HepG2 (cell line): ENCODE data around the gene OBP2B. TPM values are rescaled to one million over a fixed set of nuclear protein-coding genes. Genes with fewer than 3 reads are reported as not detected.

Experiments
- ATAC-seq: fragments of 200-7000 bp; cut with Tn5 transposase; 3 replicates; pipeline ENCODE4 v1.9.1; 2020; ENCODE audit warnings: mild to moderate bottlenecking, moderate library complexity
- BruUV-seq: library from RNA; stranded (reverse); fragments of 400-500 nt; replicated peaks from 2 replicates; lab custom pipeline; 2021; lab: Mats Ljungman, UMichigan
- CTCF ChIA-PET: fragments of 300-600 bp; formaldehyde crosslinking; extraction: SDS; loops from one replicate; lab custom pipeline; 2021; ENCODE audit warnings: low total read pairs, inconsistent platforms, low intra/inter-chr PET ratio; lab: Yijun Ruan, JAX
- POLR2A ChIA-PET: fragments of 350-600 bp; sonication (Branson Sonifier 250); formaldehyde crosslinking; loops from one replicate; lab custom pipeline; 2020; ENCODE audit warnings: antibody characterized with exemption, inconsistent platforms; lab: Yijun Ruan, JAX
- DNase-seq: peaks from one replicate; pipeline ENCODE4 v3.0.0-alpha.2; 2015; ENCODE audit warnings: low spot score
- FAIRE-seq: peaks from 3 replicates; lab custom pipeline; 2011; peaks lifted over from hg19 to GRCh38; lab: Jason Lieb, UNC
- H2AFZ ChIP-seq: one replicate; pipeline ENCODE4 v1.6.1; 2011; ENCODE audit warnings: low read length, inconsistent platforms
- H3K27ac ChIP-seq: fragments of 300-600 bp; 3 replicates; pipeline ENCODE4 v1.8.0; 2011; ENCODE audit warnings: mixed run types, mild to moderate bottlenecking, mixed read lengths, low read length, inconsistent platforms; ENCODE audit not compliant: insufficient read depth; ENCODE audit errors: extremely low read length
- H3K27me3 ChIP-seq, 2 experiments: fragments of 200-600 bp in 1 of 2; 2 replicates in 1 of 2; 3 replicates in 1 of 2; pipeline versions ENCODE4 v1.6.0 to v1.8.0; 2011; ENCODE audit warnings: low read length in 2 of 2, mild to moderate bottlenecking in 2 of 2, moderate library complexity in 2 of 2, inconsistent platforms in 1 of 2; ENCODE audit not compliant: insufficient read depth in 2 of 2, control insufficient read depth in 1 of 2
- H3K36me3 ChIP-seq, 2 experiments: fragments of 200-600 bp in 1 of 2; replicated peaks in 1 of 2; 2 replicates in 1 of 2; 3 replicates in 1 of 2; pipeline versions ENCODE4 v1.5.1 to v1.8.0; 2011; ENCODE audit warnings: low read length in 2 of 2, inconsistent platforms in 1 of 2; ENCODE audit not compliant: insufficient read depth in 2 of 2, control insufficient read depth in 1 of 2
- H3K4me1 ChIP-seq: 2 replicates; pipeline ENCODE4 v1.5.1; 2012; ENCODE audit warnings: low read length, inconsistent platforms; ENCODE audit not compliant: insufficient read depth
- H3K4me2 ChIP-seq: 2 replicates; pipeline ENCODE4 v1.6.0; 2011; ENCODE audit warnings: low read depth, low read length, inconsistent platforms
- H3K4me3 ChIP-seq, 3 experiments: fragments of 200-600 bp in 1 of 3; sonication (generic), shearing (Covaris generic) in 1 of 3; replicated peaks in 1 of 3; 2 replicates each; pipeline ENCODE4 v1.5.1; 2011 to 2016; ENCODE audit warnings: low read length in 3 of 3, inconsistent platforms in 2 of 3, low read depth in 2 of 3, mild to moderate bottlenecking in 2 of 3, control low read depth in 1 of 3, mixed read lengths in 1 of 3; ENCODE audit not compliant: insufficient read depth in 1 of 3
- H3K79me2 ChIP-seq: one replicate; pipeline ENCODE4 v1.6.1; 2011; ENCODE audit warnings: low read length, inconsistent platforms; ENCODE audit not compliant: insufficient read depth
- H3K9ac ChIP-seq: 2 replicates; pipeline ENCODE4 v1.6.0; 2011; ENCODE audit warnings: mild to moderate bottlenecking, low read depth, low read length, inconsistent platforms; ENCODE audit not compliant: insufficient read depth
- H3K9me3 ChIP-seq: 2 replicates; pipeline ENCODE4 v1.5.1; 2012; ENCODE audit warnings: mild to moderate bottlenecking, low read length
- H4K20me1 ChIP-seq: 2 replicates; pipeline ENCODE4 v1.6.0; 2011; ENCODE audit warnings: inconsistent platforms, mild to moderate bottlenecking, low read length, moderate library complexity; ENCODE audit not compliant: insufficient read depth
- ATF4 ChIP-seq, 2 experiments: fragments of 450-650 bp in 1 of 2; sonication (generic) in 1 of 2; formaldehyde crosslinking; IDR thresholded peaks; 2 replicates each; pipeline versions ENCODE4 v1.5.0 to v1.8.0; 2020 to 2022; ENCODE audit warnings: mild to moderate bottlenecking in 1 of 2, missing genetic modification reagents in 1 of 2
- KLF13 ChIP-seq: sonication (generic); formaldehyde crosslinking; IDR thresholded peaks from 2 replicates; pipeline ENCODE4 v1.4.0; 2020; ENCODE audit warnings: mild to moderate bottlenecking, missing genetic modification reagents
- SMARCC2 ChIP-seq: fragments of 450-650 bp; IDR thresholded peaks from 2 replicates; pipeline ENCODE4 v1.6.1; 2017; ENCODE audit warnings: antibody characterized with exemption, mild to moderate bottlenecking
- STAG1 ChIP-seq: sonication (generic); formaldehyde crosslinking; IDR thresholded peaks from 2 replicates; pipeline ENCODE4 v1.4.0; 2020; ENCODE audit warnings: missing genetic modification reagents
- TBP ChIP-seq: sonication (generic); formaldehyde crosslinking; IDR thresholded peaks from 2 replicates; pipeline ENCODE4 v1.5.0; 2020; ENCODE audit warnings: missing genetic modification reagents
- THAP8 ChIP-seq: sonication (generic); formaldehyde crosslinking; IDR thresholded peaks from 2 replicates; pipeline ENCODE4 v1.5.1; 2020; ENCODE audit warnings: missing genetic modification reagents, mild to moderate bottlenecking, borderline replicate concordance
- ZBTB39 ChIP-seq: sonication (generic); formaldehyde crosslinking; IDR thresholded peaks from 2 replicates; pipeline ENCODE4 v1.5.0; 2020; ENCODE audit warnings: missing genetic modification reagents
- ZFP36L2 ChIP-seq: sonication (generic); formaldehyde crosslinking; IDR thresholded peaks from 2 replicates; pipeline ENCODE4 v1.4.0; 2020; ENCODE audit warnings: missing genetic modification reagents
- ZNF709 ChIP-seq: sonication (generic); formaldehyde crosslinking; IDR thresholded peaks from 2 replicates; pipeline ENCODE4 v1.5.0; 2020; ENCODE audit warnings: mild to moderate bottlenecking, missing genetic modification reagents
- ZZZ3 ChIP-seq: sonication (generic); formaldehyde crosslinking; IDR thresholded peaks from 2 replicates; pipeline ENCODE4 v1.4.0; 2020; ENCODE audit warnings: missing genetic modification reagents, mild to moderate bottlenecking, borderline replicate concordance
- in situ Hi-C: cut with HindIII; loops from 2 replicates; pipeline ENCODE4 v1.10.0; 2017; ENCODE audit warnings: low pct_unique_long_range_greater_than_20kb; ENCODE audit not compliant: extremely low pct_ligation_motif_present
- intact Hi-C: fragments of 100-400 bp; cut with micrococcal nuclease; formaldehyde crosslinking; loops from one replicate; pipeline ENCODE4 v1.10.0; 2022; ENCODE audit not compliant: unreplicated experiment
- polyA plus RNA-seq, 8 experiments: library from polyadenylated mRNA; depleted of rRNA in 3 of 8; stranded (reverse) in 7 of 8; unstranded in 1 of 8; fragments of >200 nt; fragmentation: Illumina TruSeq in 4 of 8; extraction: Trizol in 4 of 8; gene quantifications; 2 replicates each; pipeline versions ENCODE4 v1.2.1 to v1.2.3, GENCODE V29; 2011 to 2016; ENCODE audit warnings: low read depth in 4 of 8, missing spikeins in 1 of 8, mixed read lengths in 1 of 8; ENCODE audit not compliant: insufficient read depth in 1 of 8
- total RNA-seq, 5 experiments: library from RNA; depleted of rRNA; stranded (reverse); fragments of >200 nt; fragmentation: Illumina TruSeq; extraction: Trizol; gene quantifications; 2 replicates each; pipeline ENCODE4 v1.2.3, GENCODE V29; 2016; ENCODE audit warnings: low read depth in 1 of 5

The OBP2B gene
- total and polyA plus RNA-seq, 2 of the 13 experiments (the other 11 are each of a cell fraction or from before 2014, with no cell fraction given), result not detected

- POLR2A ChIA-PET, result no interaction called here
- FAIRE-seq (no peak), ATAC-seq (no peak), DNase-seq (no peak)
- BruUV-seq, result no TSS peak
- intact Hi-C loops (no loop called here), in situ Hi-C loops (no loop called here)
- no peak for TF ChIP-seq KLF13 (CRISPR knock-in tag)
- TF ChIP-seq ZZZ3 (CRISPR knock-in tag), result no peak
- no peak for TF ChIP-seq TBP (CRISPR knock-in tag)
- TF ChIP-seq ZFP36L2 (CRISPR knock-in tag), result no peak
- TF ChIP-seq ZBTB39 (CRISPR knock-in tag), result no peak
- TF ChIP-seq THAP8 (CRISPR knock-in tag), result no peak
- TF ChIP-seq SMARCC2, result no peak
- TF ChIP-seq ZNF709, result no peak
- no peak for TF ChIP-seq ATF4 (CRISPR knock-in tag; IDR thresholded peaks at IDR 0.05)
- no peak for TF ChIP-seq STAG1 (CRISPR knock-in tag)
- Histone ChIP-seq H4K20me1 (no peaks in the 10 kb centered on the region), H3K9me3 (no peaks in the 10 kb centered on the region), H2AFZ (no peak overlapping the region), H3K9ac (no peak overlapping the region), H3K36me3 (no peaks in the 10 kb centered on the region), H3K4me2 (no peak overlapping the region), H3K79me2 (no peaks in the 10 kb centered on the region), H3K4me3 (no peak overlapping the region), H3K4me1 (no peaks in the 10 kb centered on the region), H3K27me3 (peaks cover 1 to 11% of the 10 kb centered on the region in 2 experiments; a peak in 1 of 5 replicates), H3K27ac (no peak overlapping the region)
- CTCF ChIA-PET, result no interaction called here
Measured at GRCh38 chr9:133195029-133195428, 14.0 kb downstream of the OBP2B start.
